Prostate gland (tissue), 2 donors: Measurements from ENCODE around the gene ODC1. TPM values are rescaled to one million over a fixed set of nuclear protein-coding genes. Genes with fewer than 3 reads are reported as not detected.
"Not testable (repeated sequence)": the region's sequence is repeated elsewhere in the genome, so short reads cannot be mapped to it uniquely, and the experiment has no call there.

Experiments
- DNase-seq: peaks from one replicate; pipeline ENCODE4 v3.0.0-alpha.2; 2019; ENCODE audit warnings: low spot score
- H3K27ac ChIP-seq, 2 donors: fragments of 200-600 bp; sonication (generic); 2 replicates each; pipeline ENCODE4 v1.5.1; 2017 to 2019
- H3K27me3 ChIP-seq: fragments of 200-600 bp; sonication (generic); replicated peaks from 2 replicates; pipeline ENCODE4 v1.5.1; 2019; ENCODE audit not compliant: insufficient read depth
- H3K36me3 ChIP-seq, 2 donors: fragments of 200-600 bp; sonication (generic); 1 replicate in 1 of 2; 2 replicates in 1 of 2; pipeline versions ENCODE4 v1.5.1 to v1.8.1; 2017 to 2019
- H3K4me1 ChIP-seq: fragments of 200-600 bp; sonication (generic); replicated peaks from 2 replicates; pipeline ENCODE4 v1.5.1; 2019
- H3K4me3 ChIP-seq, 2 donors: fragments of 200-600 bp; sonication (generic); 2 replicates each; pipeline ENCODE4 v1.5.1; 2017 to 2019
- H3K9me3 ChIP-seq: fragments of 200-600 bp; sonication (generic); 2 replicates; pipeline ENCODE4 v1.5.1; 2017
- CTCF ChIP-seq, 4 experiments: fragments of 200-600 bp in 2 of 4; fragments of 450-650 bp in 2 of 4; sonication (generic) in 2 of 4; IDR thresholded peaks; 1 replicate in 3 of 4; 2 replicates in 1 of 4; pipeline ENCODE4 v1.5.1; 2016 to 2019; ENCODE audit warnings: antibody characterized with exemption in 4 of 4, mild to moderate bottlenecking in 2 of 4, moderate library complexity in 2 of 4
- POLR2A ChIP-seq: fragments of 450-650 bp; IDR thresholded peaks from one replicate; pipeline ENCODE4 v1.6.1; 2016; ENCODE audit warnings: antibody characterized with exemption, mild to moderate bottlenecking
- POLR2AphosphoS5 ChIP-seq: sonication (generic); formaldehyde crosslinking; IDR thresholded peaks from one replicate; pipeline ENCODE4 v1.6.1; 2017; ENCODE audit warnings: antibody characterized with exemption
- WGBS: methylation state at CpG from one replicate; pipeline ENCODE4 v1.1.5; 2018; 5-methylcytosine and 5-hydroxymethylcytosine counted together
- intact Hi-C: fragments of 100-400 bp; cut with DNase I; formaldehyde crosslinking; loops from one replicate; pipeline ENCODE4 v1.14.2; 2022
- total RNA-seq, 2 donors: library from RNA; depleted of rRNA; stranded (reverse); fragments of >200 nt; gene quantifications; one replicate each; pipeline ENCODE4 v1.1.0, GENCODE V29; 2016

Gene ODC1
- total RNA-seq, 2 donors from 2014 or later, result 147 to 261 TPM

GRCh38 chr2:10489842-10490555, 41.9 kb upstream of the ODC1 start:
- Histone ChIP-seq H3K4me1 (no peaks in the 10 kb centered on the region), H3K27me3 (no peaks in the 10 kb centered on the region), H3K36me3 (no peaks in the 10 kb centered on the region), H3K27ac (no peak overlapping the region), H3K9me3 (no peaks in the 10 kb centered on the region), H3K4me3 (no peak overlapping the region)
- TF ChIP-seq POLR2A, result no peak
- TF ChIP-seq POLR2AphosphoS5, result no peak
- TF ChIP-seq CTCF (IDR thresholded peaks at IDR 0.05), result no peak
- WGBS, result 88% methylated on average over 13 of the region's 13 CpGs
- no peak for DNase-seq
- intact Hi-C loops, result no loop called here

- intact Hi-C loops, H3K4me3 ChIP-seq, H3K9me3 ChIP-seq, H3K27ac ChIP-seq, H3K4me1 ChIP-seq, H3K36me3 ChIP-seq, DNase-seq, H3K27me3 ChIP-seq: not testable (repeated sequence)
- WGBS, result 77% methylated on average over 8 of the region's 8 CpGs
These were observed 40.0 kb upstream of the ODC1 start for GRCh38 chr2:10488142-10488541.

- H3K4me3 ChIP-seq, H3K4me1 ChIP-seq, H3K36me3 ChIP-seq, H3K27me3 ChIP-seq, intact Hi-C loops, H3K27ac ChIP-seq, DNase-seq, H3K9me3 ChIP-seq: not testable (repeated sequence)
- WGBS, result 89% methylated on average over 5 of the region's 5 CpGs
These were observed 39.6 kb upstream of the ODC1 start for GRCh38 chr2:10487741-10488104.

GRCh38 chr2:10487081-10487740, 39.1 kb upstream of the ODC1 start:
- Histone ChIP-seq H3K4me3 (no peak overlapping the region), H3K9me3 (no peaks in the 10 kb centered on the region), H3K27me3 (no peaks in the 10 kb centered on the region), H3K27ac (no peak overlapping the region), H3K36me3 (no peaks in the 10 kb centered on the region), H3K4me1 (no peaks in the 10 kb centered on the region)
- DNase-seq, result no peak
- intact Hi-C loops, result no loop called here
- WGBS, result 68% methylated on average over 14 of the region's 14 CpGs
- TF ChIP-seq POLR2AphosphoS5, result no peak

GRCh38 chr2:10486601-10487079, 38.5 kb upstream of the ODC1 start:
- DNase-seq, result no peak
- TF ChIP-seq POLR2AphosphoS5, result no peak
- Histone ChIP-seq H3K4me3 (no peak overlapping the region), H3K9me3 (no peaks in the 10 kb centered on the region), H3K27ac (no peak overlapping the region), H3K27me3 (no peaks in the 10 kb centered on the region), H3K36me3 (no peaks in the 10 kb centered on the region), H3K4me1 (no peaks in the 10 kb centered on the region)
- 62% methylated on average over 5 of the region's 5 CpGs for WGBS
- intact Hi-C loops, result no loop called here

- TF ChIP-seq POLR2A (no peak), POLR2AphosphoS5 (no peak), CTCF (IDR thresholded peaks at IDR 0.05) (no peak)
- intact Hi-C loops, result no loop called here
- no peaks in the 10 kb centered on the region for H3K9me3 ChIP-seq
- H3K4me1 ChIP-seq, result no peaks in the 10 kb centered on the region
- no peak overlapping the region for H3K27ac ChIP-seq
- H3K27me3 ChIP-seq, result no peaks in the 10 kb centered on the region
- WGBS, result 60% methylated on average over 1 of the region's 1 CpG
- no peak for DNase-seq
- no peak overlapping the region for H3K4me3 ChIP-seq
- H3K36me3 ChIP-seq, result no peaks in the 10 kb centered on the region
These were observed 38.0 kb upstream of the ODC1 start for GRCh38 chr2:10486091-10486490.

GRCh38 chr2:10482913-10483312, 34.8 kb upstream of the ODC1 start:
- Histone ChIP-seq H3K9me3 (no peaks in the 10 kb centered on the region), H3K27me3 (no peaks in the 10 kb centered on the region), H3K4me3 (no peak overlapping the region), H3K27ac (no peak overlapping the region), H3K4me1 (no peaks in the 10 kb centered on the region), H3K36me3 (no peaks in the 10 kb centered on the region)
- intact Hi-C loops, result no loop called here
- 70% methylated on average over 7 of the region's 7 CpGs for WGBS
- no peak for TF ChIP-seq CTCF (IDR thresholded peaks at IDR 0.05)
- no peak for TF ChIP-seq POLR2AphosphoS5
- TF ChIP-seq POLR2A, result no peak
- DNase-seq, result no peak
